ENCODE data around the gene PYM1. TPM values are rescaled to one million over a fixed set of nuclear protein-coding genes. Genes with fewer than 3 reads are reported as not detected.

Gene PYM1
- total RNA-seq, 1 donor from 2014 or later: 30.0 TPM

Other genes starting within 250 kb of the PYM1 start
- gene ITGA7, start 220.0 kb downstream of the PYM1 start, total RNA-seq: under 0.01 and 1.0 TPM in 2 replicates
- 45.7 and 54.7 TPM in 2 replicates for gene BLOC1S1, start 211.8 kb downstream of the PYM1 start, total RNA-seq
- 1.6 and 2.7 TPM in 2 replicates for gene RDH5, start 207.5 kb downstream of the PYM1 start, total RNA-seq
- gene CD63, start 198.9 kb downstream of the PYM1 start, total RNA-seq: 688 and 1,583 TPM in 2 replicates
- gene GDF11, start 184.8 kb downstream of the PYM1 start, total RNA-seq: 1.9 and 7.7 TPM in 2 replicates
- gene SARNP, start 110.2 kb downstream of the PYM1 start, total RNA-seq: 123 and 141 TPM in 2 replicates
- gene ORMDL2, start 109.9 kb downstream of the PYM1 start, total RNA-seq: 35.5 and 67.0 TPM in 2 replicates
- gene DNAJC14, start 98.3 kb downstream of the PYM1 start, total RNA-seq: 65.5 and 66.7 TPM in 2 replicates
- 1.0 and 2.6 TPM in 2 replicates for gene MMP19, start 85.0 kb downstream of the PYM1 start, total RNA-seq
- 92.2 and 105 TPM in 2 replicates for gene DGKA, start 3.3 kb upstream of the PYM1 start, total RNA-seq
- 1.6 and 1.9 TPM in 2 replicates for gene PMEL, start 38.1 kb upstream of the PYM1 start, total RNA-seq
- gene CDK2, start 38.9 kb upstream of the PYM1 start, total RNA-seq: 12.9 and 29.0 TPM in 2 replicates
- gene RAB5B, start 46.2 kb upstream of the PYM1 start, total RNA-seq: 92.9 and 119 TPM in 2 replicates
- 9.6 and 17.2 TPM in 2 replicates for gene SUOX, start 69.4 kb upstream of the PYM1 start, total RNA-seq
- gene IKZF4, start 93.1 kb upstream of the PYM1 start, total RNA-seq: 1.9 and 3.7 TPM in 2 replicates
- 119 and 710 TPM in 2 replicates for gene RPS26, start 114.0 kb upstream of the PYM1 start, total RNA-seq
- 5.1 and 19.4 TPM in 2 replicates for gene ERBB3, start 152.3 kb upstream of the PYM1 start, total RNA-seq
- gene PA2G4, start 176.7 kb upstream of the PYM1 start, total RNA-seq: 148 and 159 TPM in 2 replicates
- 1,963 and 2,452 TPM in 2 replicates for gene RPL41, start 188.7 kb upstream of the PYM1 start, total RNA-seq
- gene ZC3H10, start 190.4 kb upstream of the PYM1 start, total RNA-seq: 3.6 and 3.7 TPM in 2 replicates
- gene ESYT1, start 200.4 kb upstream of the PYM1 start, total RNA-seq: 347 and 558 TPM in 2 replicates
- gene MYL6B, start 224.7 kb upstream of the PYM1 start, total RNA-seq: 57.8 and 70.2 TPM in 2 replicates
- 2,255 and 3,927 TPM in 2 replicates for gene MYL6, start 230.5 kb upstream of the PYM1 start, total RNA-seq